ENCODE data around the gene PHAF1. TPM values are rescaled to one million over a fixed set of nuclear protein-coding genes. Genes with fewer than 3 reads are reported as not detected.

Gene PHAF1
- total and polyA plus RNA-seq, 2 of the 13 experiments (the other 11 are each of a cell fraction or from before 2014, with no cell fraction given), result 48.3 to 174 TPM

GRCh38 chr16:67183627-67184452 lies 74.1 kb downstream of the PHAF1 start, which contains the start of gene MATCAP1 (continued):
- TF ChIP-seq RBFOX2 (IDR thresholded peaks at IDR 0.05; ENCODE audit: low read depth, low read length) (peak; percentile 89), ZNF136 (CRISPR knock-in tag; IDR thresholded peaks at IDR 0.05; ENCODE audit: low read depth) (peak; percentile 89; the same call in 1 of the 2 replicates), HINFP (CRISPR knock-in tag; IDR thresholded peaks at IDR 0.05; ENCODE audit: low read depth) (no peak; the same call in 1 of the 2 replicates), ZNF530 (CRISPR knock-in tag; IDR thresholded peaks at IDR 0.05; ENCODE audit: low read depth) (no peak), HNRNPLL (IDR thresholded peaks at IDR 0.05; ENCODE audit: low read depth, low read length, poor library complexity, severe bottlenecking) (peak; percentile 82), KDM6A (CRISPR knock-in tag; IDR thresholded peaks at IDR 0.05; ENCODE audit: low read depth) (no peak), ZNF543 (CRISPR knock-in tag; IDR thresholded peaks at IDR 0.05) (peak; percentile 76; the same call in 1 of the 2 replicates), SRSF1 (optimal IDR thresholded peaks at IDR 0.05; ENCODE audit: low read depth, low read length) (peak; percentile 94), KDM2A (CRISPR knock-in tag; IDR thresholded peaks at IDR 0.05; ENCODE audit: borderline replicate concordance, low read depth) (peak; percentile 80), ZNF674 (CRISPR knock-in tag; IDR thresholded peaks at IDR 0.05; ENCODE audit: low read depth) (0 out of 2 replicates have a peak, but pooled peaks have one; percentile 19), WIZ (CRISPR knock-in tag; IDR thresholded peaks at IDR 0.05) (peak; percentile 96; the same call in 1 of the 2 replicates), ZNF747 (CRISPR knock-in tag; IDR thresholded peaks at IDR 0.05; ENCODE audit: borderline replicate concordance) (no peak; the same call in 1 of the 2 replicates), GATAD2A (CRISPR knock-in tag; IDR thresholded peaks at IDR 0.05) (peak; percentile 71), ELF3 (CRISPR knock-in tag; IDR thresholded peaks at IDR 0.05) (0 out of 2 replicates have a peak, but pooled peaks have one; percentile 11), THAP8 (CRISPR knock-in tag; IDR thresholded peaks at IDR 0.05; ENCODE audit: borderline replicate concordance) (no peak), RFXAP (CRISPR knock-in tag; IDR thresholded peaks at IDR 0.05; ENCODE audit: borderline replicate concordance) (peak; percentile 63; the same call in 1 of the 2 replicates), KDM1A (CRISPR knock-in tag; IDR thresholded peaks at IDR 0.05) (0 out of 2 replicates have a peak, but pooled peaks have one; percentile 38), JUNB (CRISPR knock-in tag; IDR thresholded peaks at IDR 0.05; ENCODE audit: borderline replicate concordance) (no peak)
- TF ChIP-seq, protein P1, sequence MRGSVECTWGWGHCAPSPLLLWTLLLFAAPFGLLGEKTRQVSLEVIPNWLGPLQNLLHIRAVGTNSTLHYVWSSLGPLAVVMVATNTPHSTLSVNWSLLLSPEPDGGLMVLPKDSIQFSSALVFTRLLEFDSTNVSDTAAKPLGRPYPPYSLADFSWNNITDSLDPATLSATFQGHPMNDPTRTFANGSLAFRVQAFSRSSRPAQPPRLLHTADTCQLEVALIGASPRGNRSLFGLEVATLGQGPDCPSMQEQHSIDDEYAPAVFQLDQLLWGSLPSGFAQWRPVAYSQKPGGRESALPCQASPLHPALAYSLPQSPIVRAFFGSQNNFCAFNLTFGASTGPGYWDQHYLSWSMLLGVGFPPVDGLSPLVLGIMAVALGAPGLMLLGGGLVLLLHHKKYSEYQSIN (CRISPR knock-in tag; IDR thresholded peaks at IDR 0.05; ENCODE audit: borderline replicate concordance), result no peak
- TF ChIP-seq, protein P2, sequence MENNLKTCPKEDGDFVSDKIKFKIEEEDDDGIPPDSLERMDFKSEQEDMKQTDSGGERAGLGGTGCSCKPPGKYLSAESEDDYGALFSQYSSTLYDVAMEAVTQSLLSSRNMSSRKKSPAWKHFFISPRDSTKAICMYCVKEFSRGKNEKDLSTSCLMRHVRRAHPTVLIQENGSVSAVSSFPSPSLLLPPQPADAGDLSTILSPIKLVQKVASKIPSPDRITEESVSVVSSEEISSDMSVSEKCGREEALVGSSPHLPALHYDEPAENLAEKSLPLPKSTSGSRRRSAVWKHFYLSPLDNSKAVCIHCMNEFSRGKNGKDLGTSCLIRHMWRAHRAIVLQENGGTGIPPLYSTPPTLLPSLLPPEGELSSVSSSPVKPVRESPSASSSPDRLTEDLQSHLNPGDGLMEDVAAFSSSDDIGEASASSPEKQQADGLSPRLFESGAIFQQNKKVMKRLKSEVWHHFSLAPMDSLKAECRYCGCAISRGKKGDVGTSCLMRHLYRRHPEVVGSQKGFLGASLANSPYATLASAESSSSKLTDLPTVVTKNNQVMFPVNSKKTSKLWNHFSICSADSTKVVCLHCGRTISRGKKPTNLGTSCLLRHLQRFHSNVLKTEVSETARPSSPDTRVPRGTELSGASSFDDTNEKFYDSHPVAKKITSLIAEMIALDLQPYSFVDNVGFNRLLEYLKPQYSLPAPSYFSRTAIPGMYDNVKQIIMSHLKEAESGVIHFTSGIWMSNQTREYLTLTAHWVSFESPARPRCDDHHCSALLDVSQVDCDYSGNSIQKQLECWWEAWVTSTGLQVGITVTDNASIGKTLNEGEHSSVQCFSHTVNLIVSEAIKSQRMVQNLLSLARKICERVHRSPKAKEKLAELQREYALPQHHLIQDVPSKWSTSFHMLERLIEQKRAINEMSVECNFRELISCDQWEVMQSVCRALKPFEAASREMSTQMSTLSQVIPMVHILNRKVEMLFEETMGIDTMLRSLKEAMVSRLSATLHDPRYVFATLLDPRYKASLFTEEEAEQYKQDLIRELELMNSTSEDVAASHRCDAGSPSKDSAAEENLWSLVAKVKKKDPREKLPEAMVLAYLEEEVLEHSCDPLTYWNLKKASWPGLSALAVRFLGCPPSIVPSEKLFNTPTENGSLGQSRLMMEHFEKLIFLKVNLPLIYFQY (CRISPR knock-in tag; IDR thresholded peaks at IDR 0.05; ENCODE audit: borderline replicate concordance), result no peak

Measured in HepG2 (cell line).